ENCODE measurements around the gene KLHL29. TPM values are rescaled to one million over a fixed set of nuclear protein-coding genes. Genes with fewer than 3 reads are reported as not detected.

The KLHL29 gene
- total and polyA plus RNA-seq, 2 of the 13 experiments (the other 11 are each of a cell fraction or from before 2014, with no cell fraction given), result 0.01 TPM; not detected in 1

DNA sequence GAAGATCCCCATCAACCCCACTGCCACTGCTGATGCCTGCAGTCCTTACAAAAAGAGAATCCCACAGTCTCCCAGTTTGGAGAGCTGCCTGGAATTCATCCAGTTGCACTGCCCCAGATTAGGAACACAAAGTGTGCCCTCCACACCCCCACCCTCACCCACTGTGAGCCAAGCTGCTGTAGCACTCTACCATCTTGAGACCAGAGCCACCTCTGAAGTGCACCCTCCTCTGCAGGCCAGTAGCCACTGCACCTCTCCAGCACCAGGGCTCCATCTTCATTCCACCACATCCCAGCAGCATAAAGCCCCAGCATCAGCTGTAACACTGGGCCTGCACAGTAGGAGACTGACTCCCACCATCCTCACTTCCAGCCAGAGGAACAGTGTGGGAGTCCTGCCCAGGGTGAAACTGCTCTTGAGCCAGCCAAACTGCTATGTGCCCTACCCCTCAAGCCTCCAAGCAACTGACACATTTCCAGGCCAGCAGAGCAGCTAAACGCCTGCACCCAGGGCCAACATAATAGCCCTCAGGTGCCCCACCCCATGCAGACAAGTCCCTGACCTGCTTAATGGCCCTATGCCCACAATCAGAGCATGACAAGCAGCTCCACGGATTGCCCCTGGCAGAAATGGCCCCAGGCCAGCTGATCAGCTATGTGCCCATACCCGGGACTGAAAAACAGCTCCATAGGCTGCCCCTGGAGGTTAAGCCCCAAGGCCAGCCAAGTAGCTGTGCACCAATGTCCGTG, 335.9 kb downstream of the KLHL29 start:
- H3K27me3 ChIP-seq (ENCODE audit: control insufficient read depth in 1 of 2, insufficient read depth in 2 of 2, low read length in 2 of 2), result no peaks in the 10 kb centered on the region
- no peak overlapping the region for H3K27ac ChIP-seq (ENCODE audit: extremely low read length, insufficient read depth, low read length)
- FAIRE-seq (no peak), ATAC-seq (peak; percentile 37; the same call in 2 of the 3 replicates), DNase-seq (ENCODE audit: low spot score) (no peak)
- ChIA-PET POLR2A (no interaction called here), CTCF (ENCODE audit: low intra/inter-chr PET ratio, low total read pairs) (no interaction called here)
- H3K79me2 ChIP-seq (ENCODE audit: insufficient read depth, low read length), result no peaks in the 10 kb centered on the region
- no peaks in the 10 kb centered on the region for H4K20me1 ChIP-seq (ENCODE audit: insufficient read depth, low read length)
- no peak overlapping the region for H2AFZ ChIP-seq (ENCODE audit: low read length)
- WGBS (ENCODE audit: low lambda C conversion rate), result 100% methylated on average over 3 of the region's 4 CpGs
- no peak overlapping the region for H3K4me2 ChIP-seq (ENCODE audit: low read depth, low read length)
- H3K36me3 ChIP-seq (replicated peaks in 1 of 2; ENCODE audit: control insufficient read depth in 1 of 2, insufficient read depth in 2 of 2, low read length in 2 of 2), result 0 out of 5 replicates have a peak, but pooled peaks cover 0 to under 1% of the 10 kb centered on the region in 2 experiments
- TF ChIP-seq ZNF251 (CRISPR knock-in tag; IDR thresholded peaks at IDR 0.05), result no peak
- TF ChIP-seq AHR (CRISPR knock-in tag; IDR thresholded peaks at IDR 0.05), result no peak
- TF ChIP-seq TOPORS (CRISPR knock-in tag; IDR thresholded peaks at IDR 0.05), result no peak
- no peak for TF ChIP-seq MAZ (IDR thresholded peaks at IDR 0.05; ENCODE audit: borderline replicate concordance, low read depth, low read length)
- no peak for TF ChIP-seq MAZ (CRISPR knock-in tag; IDR thresholded peaks at IDR 0.05; ENCODE audit: low read depth)
- TF ChIP-seq, protein P1, sequence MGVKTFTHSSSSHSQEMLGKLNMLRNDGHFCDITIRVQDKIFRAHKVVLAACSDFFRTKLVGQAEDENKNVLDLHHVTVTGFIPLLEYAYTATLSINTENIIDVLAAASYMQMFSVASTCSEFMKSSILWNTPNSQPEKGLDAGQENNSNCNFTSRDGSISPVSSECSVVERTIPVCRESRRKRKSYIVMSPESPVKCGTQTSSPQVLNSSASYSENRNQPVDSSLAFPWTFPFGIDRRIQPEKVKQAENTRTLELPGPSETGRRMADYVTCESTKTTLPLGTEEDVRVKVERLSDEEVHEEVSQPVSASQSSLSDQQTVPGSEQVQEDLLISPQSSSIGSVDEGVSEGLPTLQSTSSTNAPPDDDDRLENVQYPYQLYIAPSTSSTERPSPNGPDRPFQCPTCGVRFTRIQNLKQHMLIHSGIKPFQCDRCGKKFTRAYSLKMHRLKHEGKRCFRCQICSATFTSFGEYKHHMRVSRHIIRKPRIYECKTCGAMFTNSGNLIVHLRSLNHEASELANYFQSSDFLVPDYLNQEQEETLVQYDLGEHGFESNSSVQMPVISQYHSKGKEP (CRISPR knock-in tag; IDR thresholded peaks at IDR 0.05), result no peak
- TF ChIP-seq GABPB1 (CRISPR knock-in tag; IDR thresholded peaks at IDR 0.05), result no peak
- no peak for TF ChIP-seq THAP11 (CRISPR knock-in tag; IDR thresholded peaks at IDR 0.05)
- no peak for TF ChIP-seq SRSF1 (optimal IDR thresholded peaks at IDR 0.05; ENCODE audit: low read depth, low read length)
- TF ChIP-seq, protein P2, sequence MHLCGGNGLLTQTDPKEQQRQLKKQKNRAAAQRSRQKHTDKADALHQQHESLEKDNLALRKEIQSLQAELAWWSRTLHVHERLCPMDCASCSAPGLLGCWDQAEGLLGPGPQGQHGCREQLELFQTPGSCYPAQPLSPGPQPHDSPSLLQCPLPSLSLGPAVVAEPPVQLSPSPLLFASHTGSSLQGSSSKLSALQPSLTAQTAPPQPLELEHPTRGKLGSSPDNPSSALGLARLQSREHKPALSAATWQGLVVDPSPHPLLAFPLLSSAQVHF (CRISPR knock-in tag; IDR thresholded peaks at IDR 0.05), result no peak
- TF ChIP-seq SP140L (CRISPR knock-in tag; IDR thresholded peaks at IDR 0.05; ENCODE audit: borderline replicate concordance), result no peak
- TF ChIP-seq ZNF30 (CRISPR knock-in tag; IDR thresholded peaks at IDR 0.05), result no peak
- TF ChIP-seq ZNF709 (CRISPR knock-in tag; IDR thresholded peaks at IDR 0.05), result no peak
- no peak for TF ChIP-seq SNAPC2 (CRISPR knock-in tag; IDR thresholded peaks at IDR 0.05)
- TF ChIP-seq SP5 (CRISPR knock-in tag; IDR thresholded peaks at IDR 0.05; ENCODE audit: borderline replicate concordance, low read depth), result no peak
- no peak overlapping the region for H3K9ac ChIP-seq (ENCODE audit: insufficient read depth, low read depth, low read length)
- intact Hi-C loops (cut with micrococcal nuclease; ENCODE audit: unreplicated experiment), result no loop called here
- BruUV-seq (replicated peaks), result no TSS peak
- no peaks in the 10 kb centered on the region for H3K4me1 ChIP-seq (ENCODE audit: insufficient read depth, low read length)
- H3K9me3 ChIP-seq (ENCODE audit: low read length), result peaks cover 13% of the 10 kb centered on the region
- H3K4me3 ChIP-seq (replicated peaks in 1 of 3; ENCODE audit: insufficient read depth in 1 of 3, low read depth in 2 of 3, low read length in 3 of 3), result no peak overlapping the region
- in situ Hi-C loops (cut with HindIII; ENCODE audit: extremely low pct_ligation_motif_present, low pct_unique_long_range_greater_than_20kb), result no loop called here

Data from HepG2 (cell line).